HG02973 (cell line): Measurements from ENCODE around the gene VTA1.

Source experiments
- ATAC-seq: cut with Tn5 transposase; IDR thresholded peaks from one replicate; pipeline ENCODE4 v1.9.1; 2021; ENCODE audit warnings: moderate library complexity; ENCODE audit not compliant: unreplicated experiment

Gene VTA1

GRCh38 chr6:142260748-142261147 lies 113.7 kb downstream of the VTA1 start:
- no peak for ATAC-seq

GRCh38 chr6:142262231-142262630 lies 115.2 kb downstream of the VTA1 start:
- ATAC-seq = no peak

- no peak for ATAC-seq
Observed at GRCh38 chr6:142265476-142265875, 118.4 kb downstream of the VTA1 start.

GRCh38 chr6:142266060-142266459 lies 119.0 kb downstream of the VTA1 start:
- no peak for ATAC-seq

GRCh38 chr6:142271476-142271875 lies 124.4 kb downstream of the VTA1 start:
- no peak for ATAC-seq
